GM18870 (cell line): ENCODE results near the gene EPG5.
"Not testable (repeated sequence)": the region's sequence is repeated elsewhere in the genome, so short reads cannot be mapped to it uniquely, and the experiment has no call there.

Experiments
- ATAC-seq: cut with Tn5 transposase; IDR thresholded peaks from one replicate; pipeline ENCODE4 v1.9.1; 2021; ENCODE audit warnings: moderate library complexity; ENCODE audit not compliant: unreplicated experiment

EPG5 gene

DNA sequence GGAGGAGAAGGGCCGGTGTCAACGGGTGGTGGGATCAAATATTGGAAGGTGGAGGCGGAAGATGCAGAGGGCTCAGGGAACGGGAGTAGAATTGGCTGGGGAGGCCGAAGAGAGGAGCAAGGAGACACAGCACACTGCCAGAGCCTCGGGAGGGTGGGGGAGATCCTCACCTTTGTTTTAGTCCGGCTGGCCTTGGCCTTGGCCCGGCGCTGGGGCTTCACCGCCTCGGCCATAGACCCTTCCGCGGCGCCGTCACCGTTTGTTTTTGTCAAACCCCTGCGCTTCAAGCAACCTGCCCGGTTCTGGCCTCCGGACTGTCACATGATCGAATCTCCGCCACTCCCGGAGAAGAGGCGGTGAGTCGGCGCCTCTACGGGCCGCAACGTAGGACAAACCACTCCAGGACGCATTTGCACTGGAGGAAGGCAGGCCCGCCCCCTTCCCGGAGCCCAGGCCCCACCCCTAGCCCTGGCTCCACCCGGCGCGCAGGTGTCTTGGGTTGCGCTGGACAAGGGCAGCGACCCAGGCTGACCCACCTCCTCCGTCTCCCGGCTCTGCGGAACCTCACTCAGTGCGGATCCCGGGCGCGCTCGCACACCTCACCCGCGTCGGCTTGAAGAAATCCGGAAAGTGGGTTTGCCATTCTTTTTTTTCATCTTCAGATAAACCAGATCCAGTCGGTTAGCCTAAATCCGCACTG lies at the start of gene EPG5:
Gene EPG5 (minus strand): TSS at position 323 of the 700 bp plus-strand sequence. CDS start 90 bp downstream, at position 233.
- ATAC-seq = peak; percentile 96

GRCh38 chr18:46013484-46014189 lies 46.5 kb upstream of the EPG5 start:
- ATAC-seq = peak; percentile 63

DNA sequence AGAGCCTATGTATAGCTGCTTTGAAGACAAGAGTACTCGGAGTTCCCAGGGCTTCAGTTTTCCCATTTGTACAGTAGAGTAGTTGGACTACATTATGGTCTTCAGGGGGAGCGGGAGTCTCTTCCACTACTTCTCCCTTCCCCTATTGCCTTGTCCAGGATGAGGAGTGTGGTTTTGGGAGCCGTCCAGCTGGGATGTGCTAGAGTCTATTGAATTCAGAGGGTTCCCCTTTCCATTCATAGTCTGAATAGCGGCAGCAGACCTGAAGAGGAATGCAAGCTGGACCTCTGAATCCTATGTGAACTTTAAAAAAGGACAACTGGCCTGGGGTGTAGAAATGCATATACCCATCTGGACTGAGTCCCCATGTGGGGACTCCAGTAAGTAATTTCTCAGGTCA lies 43.5 kb upstream of the EPG5 start:
- ATAC-seq = no peak

DNA sequence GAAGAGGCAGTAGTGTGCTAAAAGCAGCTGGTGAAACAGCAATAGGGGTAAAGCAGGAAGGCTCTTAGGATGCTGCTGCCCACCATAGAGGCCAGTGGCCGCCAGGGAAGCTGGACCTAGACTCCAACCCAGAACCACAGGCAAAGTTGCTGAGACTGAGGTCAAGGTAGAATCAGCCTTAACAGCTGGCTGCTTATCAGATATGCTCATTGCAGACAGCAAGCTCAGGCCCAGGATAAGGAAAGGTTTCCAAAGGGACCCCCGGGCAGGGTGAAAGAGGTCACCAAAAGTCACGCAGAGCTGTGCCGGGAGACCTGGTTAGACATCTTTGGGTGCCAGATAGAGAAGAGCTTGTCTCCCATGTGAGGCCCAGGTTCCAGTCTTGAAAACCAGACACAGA lies 42.9 kb upstream of the EPG5 start:
- no peak for ATAC-seq

DNA sequence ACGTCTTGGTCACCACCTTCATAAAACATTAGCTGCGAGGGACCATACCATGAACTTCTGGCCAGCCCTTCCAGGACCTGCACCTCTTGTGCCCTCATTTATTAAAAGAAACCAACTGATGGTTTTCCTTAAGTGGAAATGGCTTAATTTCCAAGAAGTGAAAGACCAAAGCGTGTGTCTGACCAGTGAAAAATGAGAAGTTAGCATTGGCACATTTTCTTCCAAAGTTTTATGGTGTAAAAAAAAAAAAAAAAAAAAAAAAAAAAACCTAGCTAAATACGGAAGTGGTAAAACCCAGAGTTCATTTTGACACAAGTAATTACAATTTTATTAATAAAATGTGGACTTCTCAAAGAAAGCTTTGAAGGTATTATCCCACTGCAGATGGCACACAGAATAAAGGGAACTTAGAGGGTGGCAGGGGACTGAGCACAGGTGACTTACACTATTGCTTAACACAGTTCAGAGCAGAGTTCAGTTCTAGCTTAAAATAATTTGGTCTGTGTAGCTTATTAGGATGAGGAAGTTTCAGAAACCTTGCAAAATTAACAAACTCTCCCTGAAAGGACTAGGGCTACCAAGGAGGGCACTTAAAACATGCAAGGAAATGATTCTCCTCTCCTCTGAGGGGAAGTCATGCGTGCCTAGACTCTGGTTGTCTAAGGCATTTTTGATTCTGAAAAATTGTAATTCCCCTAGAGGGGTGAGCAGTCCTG lies 42.2 kb upstream of the EPG5 start:
- ATAC-seq = no peak

- no peak for ATAC-seq
These were observed 41.4 kb upstream of the EPG5 start for GRCh38 chr18:46008531-46008930.

DNA sequence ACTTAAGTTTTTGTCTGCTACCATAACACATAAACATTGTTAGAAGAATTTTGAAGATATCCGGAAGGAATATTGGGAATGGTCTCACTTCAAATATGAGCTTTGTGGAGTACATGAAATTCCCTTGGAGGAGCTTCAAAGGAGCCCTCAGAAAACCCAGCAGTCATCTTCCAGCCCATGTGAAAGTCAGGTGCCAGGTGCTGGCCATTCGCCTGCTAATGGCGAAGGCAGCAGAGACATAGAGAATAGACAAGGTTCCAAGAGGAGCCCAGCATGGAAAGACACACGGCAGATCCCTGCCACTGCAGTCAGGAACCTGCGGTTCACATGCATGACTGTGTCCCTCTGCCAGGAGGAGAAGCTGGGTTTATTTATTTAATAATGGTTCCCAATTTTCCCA lies 40.0 kb upstream of the EPG5 start:
- no peak for ATAC-seq

- no peak for ATAC-seq
These were observed 35.8 kb upstream of the EPG5 start for GRCh38 chr18:46002934-46003333.

- no peak for ATAC-seq
These were observed 34.8 kb upstream of the EPG5 start for GRCh38 chr18:46001892-46002291.

GRCh38 chr18:46001074-46001473 lies 33.9 kb upstream of the EPG5 start:
- no peak for ATAC-seq

GRCh38 chr18:45999536-45999935 lies 32.4 kb upstream of the EPG5 start:
- ATAC-seq = no peak

GRCh38 chr18:45998244-45998643 lies 31.1 kb upstream of the EPG5 start:
- no peak for ATAC-seq

- ATAC-seq = no peak
These were observed 30.6 kb upstream of the EPG5 start for GRCh38 chr18:45997700-45998151.

DNA sequence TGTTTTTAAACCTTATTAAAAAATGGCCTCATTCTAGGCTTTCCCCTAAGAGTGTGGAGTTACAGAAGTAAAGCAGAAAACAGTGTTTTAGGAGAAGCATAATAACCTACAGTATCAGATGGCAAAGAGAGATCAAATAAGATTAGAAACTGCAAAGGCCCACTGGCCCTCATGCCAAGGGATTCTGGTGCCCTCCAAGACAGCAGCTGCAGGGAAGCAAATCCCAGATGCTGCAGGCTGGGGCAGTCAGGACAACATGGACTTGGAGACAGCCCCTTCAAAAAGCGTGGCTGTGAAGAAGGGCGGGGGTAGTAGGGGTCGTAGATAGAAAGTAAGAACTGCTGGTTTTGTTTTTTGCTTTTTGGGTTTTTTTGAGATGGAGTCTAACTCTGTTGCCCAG lies 28.3 kb upstream of the EPG5 start:
- ATAC-seq = no peak

DNA sequence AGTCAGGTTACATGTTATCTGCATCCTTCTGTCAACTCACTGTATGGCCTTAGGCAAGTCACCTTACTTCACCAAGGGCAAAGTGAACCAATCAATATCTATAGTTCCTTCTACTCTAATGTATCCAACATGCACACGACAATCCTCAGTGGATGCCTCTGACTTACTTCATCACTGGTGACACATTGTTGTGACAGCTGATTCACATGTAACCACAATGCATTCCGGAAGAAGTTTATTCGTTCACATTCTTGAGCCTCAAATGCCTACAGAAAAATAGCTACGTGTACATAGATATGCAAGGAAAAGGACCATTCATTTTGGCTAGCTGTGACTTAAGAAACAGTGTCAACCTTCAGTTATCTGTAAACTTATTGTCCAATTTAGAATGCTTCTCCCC lies 26.3 kb upstream of the EPG5 start:
- no peak for ATAC-seq

DNA sequence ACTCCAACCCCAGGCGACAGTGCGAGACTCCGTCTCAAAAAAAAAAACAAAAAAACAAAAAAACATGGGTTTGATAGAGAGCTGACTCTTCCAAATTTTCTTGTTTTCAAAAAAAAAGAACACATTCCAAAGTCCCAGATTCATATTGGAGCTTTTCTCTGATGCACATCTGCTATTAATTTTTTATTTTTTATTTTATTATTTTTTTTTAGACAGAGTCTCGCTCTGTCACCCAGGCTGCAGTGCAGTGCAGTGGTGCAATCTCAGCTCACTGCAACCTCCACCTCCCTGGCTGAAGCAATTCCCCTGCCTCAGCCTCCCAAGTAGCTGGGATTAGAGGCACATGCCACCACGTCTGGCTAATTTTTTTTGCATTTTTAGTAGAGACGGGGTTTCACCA lies 25.4 kb upstream of the EPG5 start:
- ATAC-seq = not testable (repeated sequence)

- no peak for ATAC-seq
These were observed 24.7 kb upstream of the EPG5 start for GRCh38 chr18:45991788-45992187.

DNA sequence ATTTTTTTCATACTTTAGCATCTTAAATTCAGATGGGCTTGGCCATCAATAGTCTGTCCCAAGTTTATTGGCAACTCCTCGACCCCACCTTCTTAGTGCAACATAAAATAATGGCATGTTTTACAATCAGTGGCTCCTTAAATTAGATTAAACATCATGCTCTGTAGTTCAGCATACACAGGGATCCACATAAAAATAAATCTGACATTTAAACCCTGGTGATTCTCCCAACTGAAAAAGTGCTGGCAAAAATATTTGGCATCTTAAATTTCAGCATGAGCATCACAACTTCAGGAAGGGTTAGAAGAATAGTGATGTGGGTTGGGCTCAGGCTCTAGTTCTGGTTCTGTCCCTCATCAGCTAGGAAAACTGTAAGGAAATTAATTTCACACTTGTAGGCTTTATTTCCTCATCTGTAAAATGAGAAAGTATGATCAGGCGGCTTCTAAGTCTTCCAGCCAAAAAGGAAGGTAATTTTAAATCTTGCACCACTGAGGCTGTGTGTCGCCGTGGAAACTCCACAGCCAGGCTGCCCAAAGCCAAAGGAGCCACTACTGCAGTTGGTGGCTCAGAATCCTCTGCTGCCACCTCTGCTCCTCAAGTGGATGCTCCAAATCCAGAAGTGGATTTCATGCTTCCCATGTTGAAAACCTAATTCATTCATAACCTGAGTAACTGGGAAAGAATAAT lies 17.6 kb upstream of the EPG5 start:
- ATAC-seq = no peak

GRCh38 chr18:45981821-45982220 lies 14.7 kb upstream of the EPG5 start:
- ATAC-seq = no peak

DNA sequence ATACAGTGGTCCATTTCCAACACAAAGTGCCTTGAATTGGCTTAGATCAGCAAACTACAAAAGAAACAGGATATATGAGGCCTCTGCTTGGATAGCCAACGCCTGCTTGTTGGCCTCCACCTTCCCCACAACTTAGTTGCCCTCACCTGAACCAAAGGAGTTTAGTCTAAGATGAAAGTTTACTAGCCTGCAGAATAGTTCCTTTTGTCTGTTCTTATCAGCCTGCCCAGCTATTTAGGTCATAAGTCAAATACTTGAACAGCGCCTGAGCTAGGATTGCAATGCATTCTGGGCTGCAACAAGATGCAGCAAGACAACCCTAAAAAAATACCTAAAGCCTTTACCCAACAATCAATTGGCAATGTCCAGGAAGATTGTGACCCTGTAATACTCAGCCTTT lies 13.1 kb upstream of the EPG5 start:
- ATAC-seq = no peak

DNA sequence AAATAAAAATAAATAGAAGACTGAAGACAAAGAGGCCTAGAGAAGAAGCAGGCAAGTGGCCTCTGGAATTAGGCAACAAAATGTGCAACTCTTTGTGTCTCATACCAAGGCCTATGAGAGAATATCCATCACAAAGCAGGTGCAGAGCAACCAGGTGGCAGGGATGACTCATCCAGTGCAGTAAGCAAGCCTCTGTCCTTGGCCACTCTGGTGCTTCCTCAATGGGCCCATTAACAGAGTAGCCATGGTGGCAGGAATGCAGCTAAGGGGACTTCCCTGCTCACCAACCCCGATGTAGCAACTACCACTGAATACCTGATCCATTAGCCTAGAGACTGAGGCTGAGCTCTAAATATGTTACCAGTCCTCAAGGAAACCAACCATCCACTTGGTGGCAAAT lies 11.0 kb upstream of the EPG5 start:
- ATAC-seq = no peak
